Measurements from ENCODE around the gene OAS2. TPM values are rescaled to one million over a fixed set of nuclear protein-coding genes. Genes with fewer than 3 reads are reported as not detected.

The OAS2 gene
- total and polyA plus RNA-seq, 2 of the 4 experiments (the other 2 are of a cell fraction), result under 0.01 TPM; not detected in 1

- Histone ChIP-seq H2BK20ac (ENCODE audit: low read depth, low read length) (no peak overlapping the region), H3K9me1 (ENCODE audit: insufficient read depth, low read length) (no peaks in the 10 kb centered on the region; the same call in 1 of the 2 replicates), H3K4me3 (ENCODE audit: insufficient read depth, low read depth, low read length) (no peak overlapping the region), H3K14ac (replicated peaks; ENCODE audit: low read depth, low read length) (no peak overlapping the region), H2BK15ac (ENCODE audit: low read depth, low read length) (no peak overlapping the region), H3K4ac (ENCODE audit: low read depth, low read length) (no peak overlapping the region), H3K4me1 (ENCODE audit: control insufficient read depth, insufficient read depth, low read length) (no peaks in the 10 kb centered on the region; the same call in 1 of the 2 replicates), H3K27me3 (ENCODE audit: control insufficient read depth, insufficient read depth, low read length) (no peaks in the 10 kb centered on the region), H4K20me1 (ENCODE audit: insufficient read depth, low read length) (no peaks in the 10 kb centered on the region), H2BK5ac (ENCODE audit: low read depth, low read length, poor library complexity, severe bottlenecking) (no peak overlapping the region), H3K18ac (ENCODE audit: low read depth, low read length) (no peak overlapping the region), H3K27ac (ENCODE audit: insufficient read depth, low read length) (no peak overlapping the region), H4K5ac (ENCODE audit: low read depth, low read length) (no peak overlapping the region), H4K91ac (ENCODE audit: insufficient read depth, low read depth, low read length) (no peak overlapping the region), H2AFZ (replicated peaks; ENCODE audit: low read length, poor library complexity) (no peak overlapping the region), H3K79me1 (ENCODE audit: low read depth in 1 of 2, low read length in 2 of 2) (no peaks in the 10 kb centered on the region), H3K56ac (ENCODE audit: extremely low read depth, insufficient read depth, low read length) (no peak overlapping the region), H4K8ac (ENCODE audit: low read depth in 2 of 2, low read length in 2 of 2) (no peak overlapping the region), H3K36me3 (ENCODE audit: control insufficient read depth, insufficient read depth, low read length) (no peaks in the 10 kb centered on the region; the same call in 1 of the 2 replicates), H3K23ac (ENCODE audit: low read depth, low read length) (no peak overlapping the region), H2AK9ac (replicated peaks; ENCODE audit: low read depth, low read length, poor library complexity) (no peak overlapping the region), H3K4me2 (ENCODE audit: low read depth, low read length) (no peak overlapping the region), H3K9ac (ENCODE audit: low read depth, low read length) (no peak overlapping the region), H3K9me3 (ENCODE audit: control insufficient read depth, insufficient read depth, low read length) (no peaks in the 10 kb centered on the region), H2BK120ac (ENCODE audit: low read depth, low read length) (no peak overlapping the region), H2AK5ac (ENCODE audit: low read depth, low read length) (no peak overlapping the region)
- in situ Hi-C loops (cut with MboI; ENCODE audit: low sequenced_read_pairs), result no loop called here
- CTCF ChIA-PET, result no interaction called here
- dilution Hi-C loops (cut with HindIII; ENCODE audit: low sequenced_read_pairs, unreplicated experiment), result no loop called here
- ATAC-seq (ENCODE audit: low read depth) (no peak), DNase-seq (no peak)
- no TSS peak for BruUV-seq (replicated peaks)
- TF ChIP-seq MAFK (IDR thresholded peaks at IDR 0.05; ENCODE audit: low read depth, low read length), result no peak
- no peak for TF ChIP-seq CHD1 (IDR thresholded peaks at IDR 0.05; ENCODE audit: low read depth, low read length)
- TF ChIP-seq RAD21 (IDR thresholded peaks at IDR 0.05; ENCODE audit: low read length), result no peak
- TF ChIP-seq POLR2A (IDR thresholded peaks at IDR 0.05; ENCODE audit: low read depth, low read length), result no peak
- no peak for TF ChIP-seq MXI1 (IDR thresholded peaks at IDR 0.05; ENCODE audit: borderline replicate concordance, low read depth, low read length)
- TF ChIP-seq, protein P1, sequence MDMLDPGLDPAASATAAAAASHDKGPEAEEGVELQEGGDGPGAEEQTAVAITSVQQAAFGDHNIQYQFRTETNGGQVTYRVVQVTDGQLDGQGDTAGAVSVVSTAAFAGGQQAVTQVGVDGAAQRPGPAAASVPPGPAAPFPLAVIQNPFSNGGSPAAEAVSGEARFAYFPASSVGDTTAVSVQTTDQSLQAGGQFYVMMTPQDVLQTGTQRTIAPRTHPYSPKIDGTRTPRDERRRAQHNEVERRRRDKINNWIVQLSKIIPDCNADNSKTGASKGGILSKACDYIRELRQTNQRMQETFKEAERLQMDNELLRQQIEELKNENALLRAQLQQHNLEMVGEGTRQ (IDR thresholded peaks at IDR 0.05; ENCODE audit: low read depth, low read length), result no peak
- no peak for TF ChIP-seq BHLHE40 (IDR thresholded peaks at IDR 0.05; ENCODE audit: low read depth, low read length)
- TF ChIP-seq, protein P2, sequence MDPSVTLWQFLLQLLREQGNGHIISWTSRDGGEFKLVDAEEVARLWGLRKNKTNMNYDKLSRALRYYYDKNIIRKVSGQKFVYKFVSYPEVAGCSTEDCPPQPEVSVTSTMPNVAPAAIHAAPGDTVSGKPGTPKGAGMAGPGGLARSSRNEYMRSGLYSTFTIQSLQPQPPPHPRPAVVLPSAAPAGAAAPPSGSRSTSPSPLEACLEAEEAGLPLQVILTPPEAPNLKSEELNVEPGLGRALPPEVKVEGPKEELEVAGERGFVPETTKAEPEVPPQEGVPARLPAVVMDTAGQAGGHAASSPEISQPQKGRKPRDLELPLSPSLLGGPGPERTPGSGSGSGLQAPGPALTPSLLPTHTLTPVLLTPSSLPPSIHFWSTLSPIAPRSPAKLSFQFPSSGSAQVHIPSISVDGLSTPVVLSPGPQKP (IDR thresholded peaks at IDR 0.05; ENCODE audit: borderline replicate concordance, low read depth, low read length), result no peak
- TF ChIP-seq MAZ (IDR thresholded peaks at IDR 0.05; ENCODE audit: borderline replicate concordance, low read depth, low read length), result no peak
- no peak for TF ChIP-seq FOS (IDR thresholded peaks at IDR 0.05; ENCODE audit: low read depth, low read length)
- TF ChIP-seq CEBPB (IDR thresholded peaks at IDR 0.05; ENCODE audit: low read depth, low read length), result no peak
- TF ChIP-seq SMC3 (IDR thresholded peaks at IDR 0.05; ENCODE audit: low read depth, low read length), result no peak
- TF ChIP-seq RFX5 (IDR thresholded peaks at IDR 0.05; ENCODE audit: low read depth, low read length), result no peak
- TF ChIP-seq NFE2L2 (IDR thresholded peaks at IDR 0.05; ENCODE audit: low read depth, low read length), result no peak
- TF ChIP-seq, protein P3, sequence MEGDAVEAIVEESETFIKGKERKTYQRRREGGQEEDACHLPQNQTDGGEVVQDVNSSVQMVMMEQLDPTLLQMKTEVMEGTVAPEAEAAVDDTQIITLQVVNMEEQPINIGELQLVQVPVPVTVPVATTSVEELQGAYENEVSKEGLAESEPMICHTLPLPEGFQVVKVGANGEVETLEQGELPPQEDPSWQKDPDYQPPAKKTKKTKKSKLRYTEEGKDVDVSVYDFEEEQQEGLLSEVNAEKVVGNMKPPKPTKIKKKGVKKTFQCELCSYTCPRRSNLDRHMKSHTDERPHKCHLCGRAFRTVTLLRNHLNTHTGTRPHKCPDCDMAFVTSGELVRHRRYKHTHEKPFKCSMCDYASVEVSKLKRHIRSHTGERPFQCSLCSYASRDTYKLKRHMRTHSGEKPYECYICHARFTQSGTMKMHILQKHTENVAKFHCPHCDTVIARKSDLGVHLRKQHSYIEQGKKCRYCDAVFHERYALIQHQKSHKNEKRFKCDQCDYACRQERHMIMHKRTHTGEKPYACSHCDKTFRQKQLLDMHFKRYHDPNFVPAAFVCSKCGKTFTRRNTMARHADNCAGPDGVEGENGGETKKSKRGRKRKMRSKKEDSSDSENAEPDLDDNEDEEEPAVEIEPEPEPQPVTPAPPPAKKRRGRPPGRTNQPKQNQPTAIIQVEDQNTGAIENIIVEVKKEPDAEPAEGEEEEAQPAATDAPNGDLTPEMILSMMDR (conservative IDR thresholded peaks at IDR 0.05; ENCODE audit: low read depth, low read length), result no peak
- WGBS, 2 experiments (ENCODE audit: extremely low coverage in 2 of 2, insufficient read length in 1 of 2), result 40% methylated on average over 1 of the region's 5 CpGs; no CpG with 5 or more reads in 1 of the 2 experiments
- intact Hi-C loops (cut with micrococcal nuclease), result no loop called here
- POLR2A ChIA-PET (ENCODE audit: unreplicated experiment), result no interaction called here
Measured at GRCh38 chr12:112973818-112974231, 4.5 kb upstream of the OAS2 start.
